ENCODE data around the gene GALNT10.

GRCh38 chr5:154196281-154196680 is 5.7 kb downstream of the GALNT10 start:
- TF ChIP-seq POLR2A (IDR thresholded peaks at IDR 0.05; ENCODE audit: low read depth), result no peak
- TF ChIP-seq CTCF (IDR thresholded peaks at IDR 0.05), result no peak

All from esophagus muscularis mucosa (tissue), 3 donors.